Psoas muscle (tissue), 8 donors: ENCODE measurements around the gene TPCN1. TPM values are rescaled to one million over a fixed set of nuclear protein-coding genes. Genes with fewer than 3 reads are reported as not detected.

Source experiments
- ATAC-seq, 4 donors: fragments of 200-7000 bp; cut with Tn5 transposase; one replicate each; pipeline ENCODE4 v1.9.1; 2020; ENCODE audit warnings: moderate library complexity in 3 of 4, mild to moderate bottlenecking in 2 of 4
- DNase-seq, 2 donors: peaks; one replicate each; pipeline ENCODE4 v3.0.0-alpha.2; 2020
- H3K27ac ChIP-seq: fragments of 200-600 bp; one replicate; pipeline ENCODE4 v1.8.0; 2022
- H3K27me3 ChIP-seq, 3 donors: fragments of 200-600 bp in 1 of 3; one replicate each; pipeline versions ENCODE4 v1.6.1 to v1.8.0; 2013 to 2022; ENCODE audit warnings: low read length in 2 of 3, mild to moderate bottlenecking in 2 of 3, moderate library complexity in 1 of 3; ENCODE audit not compliant: insufficient read depth in 3 of 3
- H3K36me3 ChIP-seq, 2 donors: fragments of 200-600 bp in 1 of 2; one replicate each; pipeline versions ENCODE4 v1.6.1 to v1.8.0; 2013 to 2022; ENCODE audit warnings: low read depth in 1 of 2, mild to moderate bottlenecking in 1 of 2, moderate library complexity in 1 of 2; ENCODE audit not compliant: insufficient read depth in 1 of 2
- H3K4me1 ChIP-seq: fragments of 200-600 bp; one replicate; pipeline ENCODE4 v1.8.0; 2022
- H3K4me3 ChIP-seq: fragments of 200-600 bp; one replicate; pipeline ENCODE4 v1.8.0; 2022; ENCODE audit warnings: mild to moderate bottlenecking
- H3K9me3 ChIP-seq: fragments of 200-600 bp; one replicate; pipeline ENCODE4 v1.8.0; 2022
- CTCF ChIP-seq: fragments of 200-600 bp; IDR thresholded peaks from one replicate; pipeline ENCODE4 v1.8.0; 2022; ENCODE audit warnings: antibody characterized with exemption
- WGBS, 3 donors: extraction: QIAGEN DNeasy Blood & Tissue Kit; methylation state at CpG; one replicate each; pipeline versions ENCODE4 v1.1.6 to v1.1.7; 2013; 5-methylcytosine and 5-hydroxymethylcytosine counted together
- intact Hi-C, 2 donors: fragments of 100-400 bp; cut with DNase I; formaldehyde crosslinking; loops; one replicate each; pipeline versions ENCODE4 v1.11.0 to v1.14.2; 2022
- polyA plus RNA-seq, 3 donors: library from polyadenylated mRNA; stranded (reverse); fragments of 200-250 nt; gene quantifications; one replicate each; pipeline ENCODE4 v1.2.3, GENCODE V29; 2013
- total RNA-seq, 4 donors: library from RNA; stranded (reverse); fragmentation: NEBNext Ultra II Directional in 2 of 4; extraction: Animal tissue kit (Norgen Biotek cat#: 25700) in 2 of 4; gene quantifications; one replicate each; pipeline versions ENCODE4 v1.2.1 to v1.2.4, GENCODE V29; 2021 to 2023
- donor health status: healthy with polysubstance abuse.
- donor health status: DM: no; HTN: no; CAD: no; lungs with moderate emphysema.
- donor health status: Bipolar disorder and iron deficiency.
- donor health status: healthy.
- donor health status: DM: yes; HTN: yes; CAD: no.
- donor health status: DM: no; HTN: no; CAD: no.
- donor health status: DM: no; HTN: no; CAD: no.
- donor health status: DM: yes; HTN: yes; CAD: no.

The TPCN1 gene
- total and polyA plus RNA-seq, 7 donors: 7.6 to 36.2 (median 25.2) TPM

- H3K9me3 ChIP-seq: no peaks in the 10 kb centered on the region
- H3K27me3 ChIP-seq: no peaks in the 10 kb centered on the region
- intact Hi-C loops: no loop called here
- DNase-seq: no peak
- 64 to 69% (median 66%) methylated on average over 10 of the region's 10 CpGs for WGBS, 3 donors
- no peak overlapping the region for H3K4me3 ChIP-seq
- no peaks in the 10 kb centered on the region for H3K36me3 ChIP-seq
- peak in 3 of 4 donors; percentile 31 to 57 (median 49) for ATAC-seq
- no peak for TF ChIP-seq CTCF
- H3K27ac ChIP-seq: no peak overlapping the region
- H3K4me1 ChIP-seq: peaks cover 15% of the 10 kb centered on the region
These were observed 13.0 kb upstream of the TPCN1 start for GRCh38 chr12:113208041-113208934.

- no peak overlapping the region for H3K27ac ChIP-seq
- no peaks in the 10 kb centered on the region for H3K27me3 ChIP-seq
- TF ChIP-seq CTCF: no peak
- ATAC-seq (no peak), DNase-seq (no peak)
- H3K4me1 ChIP-seq: peaks cover 6% of the 10 kb centered on the region
- intact Hi-C loops: no loop called here
- H3K4me3 ChIP-seq: no peak overlapping the region
- 86 to 97% (median 97%) methylated on average over 6 of the region's 6 CpGs for WGBS, 3 donors
- no peaks in the 10 kb centered on the region for H3K9me3 ChIP-seq
- H3K36me3 ChIP-seq: no peaks in the 10 kb centered on the region
These were observed 10.1 kb upstream of the TPCN1 start for GRCh38 chr12:113211160-113211559.

GRCh38 chr12:113214895-113215400 lies 6.3 kb upstream of the TPCN1 start:
- Histone ChIP-seq H3K9me3 (no peaks in the 10 kb centered on the region), H3K27ac (peak overlapping the region; percentile 30), H3K4me3 (no peak overlapping the region), H3K4me1 (peaks cover 6% of the 10 kb centered on the region), H3K27me3 (no peaks in the 10 kb centered on the region), H3K36me3 (no peaks in the 10 kb centered on the region)
- DNase-seq: peak; percentile 72 to 79
- ATAC-seq: peak; percentile 46 to 90 (median 84)
- TF ChIP-seq CTCF: no peak
- 49 to 56% (median 52%) methylated on average over 5 of the region's 5 CpGs for WGBS, 3 donors
- intact Hi-C loops: no loop called here

GRCh38 chr12:113216027-113216426 lies 5.2 kb upstream of the TPCN1 start:
- Histone ChIP-seq H3K36me3 (no peaks in the 10 kb centered on the region), H3K4me1 (peaks cover 10% of the 10 kb centered on the region), H3K9me3 (no peaks in the 10 kb centered on the region), H3K4me3 (no peak overlapping the region), H3K27ac (no peak overlapping the region), H3K27me3 (no peaks in the 10 kb centered on the region)
- TF ChIP-seq CTCF: no peak
- intact Hi-C loops: no loop called here
- ATAC-seq (no peak), DNase-seq (no peak)
- WGBS, 3 donors: 76 to 87% (median 86%) methylated on average over 2 of the region's 2 CpGs
